ENCODE data around the gene ABR.
A peak's percentile ranks its signal among the peaks of the same experiment; 100 is the strongest.
"Not testable (repeated sequence)": the region's sequence is repeated elsewhere in the genome, so short reads cannot be mapped to it uniquely, and the experiment has no call there.

Gene ABR

DNA sequence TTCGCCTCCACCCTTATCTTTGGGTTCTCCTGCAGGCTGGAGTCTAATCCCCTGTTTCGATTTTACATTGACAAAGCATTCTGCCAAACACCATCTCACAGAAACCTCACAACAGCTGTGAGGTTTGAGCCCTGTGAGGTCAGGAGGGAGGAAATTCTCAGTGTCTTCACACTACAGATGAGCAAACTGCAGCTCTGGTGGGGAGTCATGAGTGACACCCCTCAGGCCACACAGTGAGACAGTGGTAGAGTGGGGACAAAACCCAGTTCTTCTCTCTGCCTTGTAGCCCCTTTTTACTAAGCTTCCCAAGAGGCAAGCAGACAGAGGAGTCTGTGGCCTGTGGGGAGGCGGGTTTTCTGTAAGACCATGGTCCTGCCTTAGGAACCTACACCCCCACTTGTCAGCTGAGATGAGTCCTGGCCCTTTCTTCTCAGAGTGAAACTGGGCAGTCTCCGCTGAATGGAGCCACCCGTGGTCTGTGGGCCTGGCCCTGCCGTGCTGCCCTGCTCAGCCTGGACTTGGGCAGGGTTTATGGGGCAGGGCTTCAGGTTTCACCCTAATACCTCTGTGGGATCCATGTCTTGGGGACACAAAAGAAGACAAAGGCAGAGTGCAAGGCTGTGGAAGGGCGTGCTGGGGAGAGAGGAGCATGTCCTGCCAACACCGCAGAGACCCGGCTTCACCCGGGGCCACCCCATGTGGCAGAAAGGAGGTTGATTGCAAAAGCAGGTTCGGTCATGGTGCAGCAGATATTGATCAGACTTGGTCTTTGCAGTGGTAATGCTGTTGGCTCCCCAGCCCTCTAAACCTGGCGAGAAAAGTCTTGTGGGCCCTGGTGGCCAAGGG lies 59.0 kb downstream of the ABR start:
- no peak for DNase-seq (ENCODE audit: low spot score)

GRCh38 chr17:1119924-1120323 lies 59.9 kb downstream of the ABR start:
- DNase-seq (ENCODE audit: low spot score) = no peak

- no peak for DNase-seq (ENCODE audit: low spot score)
These were observed 63.2 kb downstream of the ABR start for GRCh38 chr17:1116602-1117001.

DNA sequence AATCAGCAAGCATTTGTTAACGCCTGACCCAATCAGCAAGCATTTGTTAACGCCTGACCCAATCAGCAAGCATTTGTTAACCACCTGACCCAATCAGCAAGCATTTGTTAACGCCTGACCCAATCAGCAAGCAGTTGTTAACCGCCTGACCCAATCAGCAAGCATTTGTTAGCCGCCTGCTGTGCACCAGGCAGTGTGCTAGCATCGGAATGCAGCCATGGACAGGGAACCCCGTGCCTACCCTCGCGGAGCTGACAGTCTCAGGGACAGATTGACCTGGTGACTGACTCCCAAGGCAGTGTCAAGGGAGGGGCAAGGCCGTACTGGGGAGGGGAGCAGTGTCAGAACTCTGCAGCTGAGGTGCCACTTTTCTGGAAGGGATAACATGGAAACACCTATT lies 66.9 kb downstream of the ABR start:
- DNase-seq (ENCODE audit: low spot score) = no peak

DNA sequence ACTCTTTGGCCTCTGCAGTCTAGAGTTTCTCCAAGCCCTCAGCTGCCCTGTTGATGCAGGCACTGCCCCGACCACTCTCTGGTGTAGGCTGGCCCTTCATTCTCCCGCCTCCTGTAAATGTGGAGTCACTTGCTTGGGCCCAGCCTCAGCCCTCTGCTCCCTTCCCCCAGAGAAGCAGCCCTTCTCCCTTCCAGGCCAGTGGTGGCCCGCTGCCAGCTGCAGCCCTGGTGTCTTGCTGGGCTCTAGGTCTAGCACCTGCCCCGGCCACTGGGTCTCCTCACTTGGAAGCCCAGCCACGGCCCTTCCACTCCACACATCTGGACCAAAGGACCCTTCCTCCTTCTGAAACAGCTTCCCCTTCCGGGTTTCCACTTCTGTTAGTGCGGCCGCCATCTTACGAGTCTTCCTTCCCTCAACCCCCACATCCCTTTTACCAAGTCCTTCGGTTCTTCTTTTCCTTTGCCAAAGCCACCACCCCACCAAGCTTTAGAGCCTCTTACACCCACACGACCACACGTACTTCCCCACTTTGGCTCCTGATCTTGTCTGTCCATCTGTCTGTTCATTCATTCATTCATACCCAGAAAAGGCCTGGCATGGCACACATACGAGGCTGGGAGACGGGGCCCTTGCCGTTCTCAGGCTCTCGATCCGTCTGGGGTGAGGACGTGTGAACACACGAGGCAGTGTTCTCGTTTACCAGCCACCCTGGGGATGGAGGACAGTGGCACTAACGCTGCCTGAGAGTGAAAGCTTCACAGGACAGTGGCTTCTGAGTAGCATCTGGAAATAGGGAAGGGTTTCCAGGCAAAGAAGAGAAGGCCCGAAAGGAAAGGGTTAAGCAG lies 68.0 kb downstream of the ABR start:
- no peak for DNase-seq (ENCODE audit: low spot score)

GRCh38 chr17:1110862-1111598 lies 68.8 kb downstream of the ABR start:
- peak; percentile 96 for DNase-seq (ENCODE audit: low spot score)

- DNase-seq (ENCODE audit: low spot score) = no peak
These were observed 69.3 kb downstream of the ABR start for GRCh38 chr17:1110541-1110861.

- DNase-seq (ENCODE audit: low spot score) = peak; percentile 74
These were observed 69.9 kb downstream of the ABR start for GRCh38 chr17:1109606-1110540.

DNA sequence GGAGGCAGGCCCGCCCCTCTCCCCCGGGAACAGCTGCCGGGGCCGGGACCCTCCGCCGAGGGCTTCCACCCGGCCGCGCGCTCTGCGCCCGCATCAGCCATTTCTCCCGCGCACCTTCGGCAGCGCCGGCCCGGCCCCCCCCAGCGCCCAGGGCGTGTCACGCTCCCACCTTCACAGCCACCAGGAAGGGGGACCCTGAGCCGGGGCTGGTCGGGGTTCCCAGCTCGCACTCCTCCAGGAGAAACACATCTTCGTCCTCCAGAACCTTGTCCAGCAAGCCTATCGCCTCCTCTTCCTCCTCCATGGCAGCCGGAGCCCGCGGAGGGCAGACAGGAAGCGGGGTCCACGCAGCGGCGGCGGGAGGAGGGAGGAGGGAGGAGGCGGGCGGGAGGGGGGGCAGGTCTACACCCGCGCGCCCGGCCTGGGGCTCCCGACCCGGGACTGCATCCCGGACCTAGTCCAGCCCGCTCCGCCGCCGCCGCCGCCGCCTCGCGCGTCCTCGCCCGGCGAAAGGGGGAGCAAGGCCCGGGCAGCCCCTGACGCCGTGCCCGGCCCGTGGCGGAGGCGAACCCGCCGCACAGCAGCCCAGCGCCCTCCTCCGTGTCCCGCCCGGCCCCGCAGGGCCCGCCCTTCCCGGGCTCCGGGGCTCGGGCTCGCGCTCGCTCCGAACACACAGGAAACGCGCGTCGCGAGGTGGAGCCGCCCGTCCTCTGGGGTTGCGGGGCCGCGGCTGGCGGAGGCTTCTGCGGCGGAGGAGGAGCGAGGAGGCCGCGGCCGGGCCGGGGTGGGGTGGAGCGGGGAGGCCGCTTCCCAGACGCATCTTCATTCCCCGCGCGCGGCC lies 70.8 kb downstream of the ABR start:
- DNase-seq (ENCODE audit: low spot score) = peak; percentile 46

GRCh38 chr17:1108478-1108764 lies 71.4 kb downstream of the ABR start:
- DNase-seq (ENCODE audit: low spot score) = no peak

GRCh38 chr17:1107777-1108477 lies 71.9 kb downstream of the ABR start:
- DNase-seq (ENCODE audit: low spot score) = peak; percentile 18

DNA sequence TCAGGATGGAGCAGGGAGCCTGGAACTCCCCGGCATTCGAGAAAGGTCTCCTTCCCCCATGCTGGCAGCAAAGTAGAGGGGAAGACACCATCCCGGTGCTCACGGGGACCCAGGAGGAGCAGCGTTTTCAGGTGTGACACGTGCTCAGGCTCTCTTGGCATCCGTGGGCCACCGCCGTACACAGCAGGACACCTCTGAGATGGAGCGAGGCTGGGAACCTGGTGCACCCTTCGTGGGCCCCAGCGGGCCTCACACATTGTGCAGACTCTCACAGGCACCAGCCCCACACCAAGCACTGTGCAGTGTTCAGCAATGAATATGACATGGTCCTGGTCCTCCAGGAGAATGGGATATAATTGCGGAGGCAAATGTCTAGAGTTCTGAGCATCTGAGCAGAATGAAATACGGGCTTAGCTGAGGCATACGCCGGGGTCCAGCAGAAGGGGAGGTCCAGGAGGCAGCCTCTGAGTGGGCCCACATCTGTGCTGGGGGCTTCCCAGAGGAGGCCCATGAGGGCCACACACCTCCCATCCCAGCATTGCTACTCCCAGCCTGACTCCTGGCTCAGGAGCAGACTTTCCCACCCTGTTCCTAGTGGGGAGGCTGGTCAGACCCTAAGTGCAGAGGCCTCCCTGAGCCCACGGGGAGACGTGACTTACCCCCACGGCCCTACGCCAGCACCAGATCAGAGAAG lies 72.6 kb downstream of the ABR start:
- no peak for DNase-seq (ENCODE audit: low spot score)

DNA sequence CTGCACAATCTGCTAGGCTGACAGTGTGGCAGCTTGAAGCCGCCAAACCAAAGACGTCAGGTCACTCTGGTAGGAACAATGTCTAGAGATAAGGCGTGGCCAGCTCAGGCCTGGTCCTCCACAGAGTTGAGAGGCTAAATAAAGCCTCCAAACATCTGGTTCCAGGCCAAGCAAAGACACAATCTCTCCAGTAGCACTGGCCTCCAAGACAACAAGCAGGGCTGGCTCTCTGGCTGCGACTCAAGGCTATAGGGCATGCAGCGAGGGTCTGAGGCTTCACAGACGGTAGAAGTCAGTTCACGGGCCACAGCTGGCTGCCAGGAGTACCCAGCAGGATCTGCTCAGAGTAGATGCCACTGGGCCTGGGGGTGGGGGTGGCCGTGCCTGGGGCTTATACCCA lies 75.6 kb downstream of the ABR start:
- DNase-seq (ENCODE audit: low spot score) = no peak

DNA sequence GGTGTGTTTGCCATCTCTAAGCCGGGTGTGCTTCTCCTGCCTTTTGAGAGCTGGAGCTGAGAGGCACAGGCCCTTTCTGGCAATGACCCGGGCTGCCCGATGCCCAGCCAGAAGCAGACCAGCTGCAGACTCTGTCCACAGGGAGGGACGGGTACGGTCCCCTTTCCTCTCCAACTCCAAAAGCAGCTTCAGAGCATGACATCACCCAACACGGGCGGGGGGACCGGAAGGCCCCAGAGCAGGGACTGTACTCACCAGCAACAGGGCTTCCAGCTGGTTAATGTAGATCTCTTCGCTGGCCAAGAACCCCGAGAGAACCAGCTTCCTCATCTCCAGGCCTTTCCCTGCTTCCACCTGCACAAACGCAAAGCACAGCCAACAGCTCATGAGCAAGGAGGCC lies 79.4 kb downstream of the ABR start:
- no peak for DNase-seq (ENCODE audit: low spot score)

DNA sequence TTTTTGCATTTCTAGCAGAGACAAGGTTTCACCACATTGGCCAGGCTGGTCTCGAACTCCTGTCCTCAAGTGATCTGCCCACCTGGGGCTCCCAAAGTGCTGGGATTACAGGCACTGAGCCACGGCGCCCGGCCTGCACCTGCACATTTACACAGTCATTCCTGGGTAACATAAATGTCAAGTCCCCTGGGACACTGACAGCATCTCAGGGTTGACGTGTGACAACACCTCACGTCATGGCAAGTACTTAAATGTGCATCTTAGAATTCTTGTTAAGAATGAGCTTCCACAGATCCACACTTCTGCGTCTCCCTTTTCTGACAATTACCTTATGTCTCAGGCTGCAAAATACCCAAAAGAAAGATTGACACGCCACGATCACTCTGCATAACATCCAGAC lies 80.5 kb downstream of the ABR start:
- DNase-seq (ENCODE audit: low spot score) = no peak

DNA sequence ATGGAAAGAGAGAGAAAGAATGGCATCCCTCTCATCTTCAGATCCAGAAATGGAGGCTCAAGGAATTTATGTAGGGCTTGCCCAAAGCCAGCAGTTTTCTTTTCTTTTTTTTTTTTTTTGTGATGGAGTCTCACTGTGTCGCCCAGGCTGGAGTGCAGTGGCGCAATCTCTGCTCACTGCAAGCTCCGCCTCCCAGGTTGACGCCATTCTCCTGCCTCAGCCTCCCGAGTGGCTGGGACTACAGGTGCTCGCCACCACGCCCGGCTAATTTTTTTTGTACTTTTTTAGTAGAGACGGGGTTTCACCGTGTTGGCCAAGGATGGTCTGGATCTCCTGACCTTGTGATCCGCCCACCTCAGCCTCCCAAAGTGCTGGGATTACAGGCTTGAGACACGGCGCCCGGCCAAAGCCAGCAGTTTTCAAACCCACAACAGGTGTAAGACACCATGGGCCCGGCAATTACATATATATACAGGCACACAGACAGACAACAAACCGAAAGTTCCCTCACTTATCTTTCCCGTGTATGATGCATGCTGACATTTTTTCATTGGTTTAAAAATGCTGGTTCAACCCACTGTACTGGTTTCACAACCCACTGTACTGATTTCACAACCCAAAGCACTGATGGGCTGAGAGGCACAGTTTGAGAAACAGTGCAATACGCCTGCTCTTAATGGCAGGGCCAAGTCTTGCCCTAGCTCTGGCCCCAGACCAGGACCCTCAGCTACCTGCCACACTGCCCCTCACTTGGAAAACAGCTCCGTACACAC lies 81.6 kb downstream of the ABR start:
- DNase-seq (ENCODE audit: low spot score) = not testable (repeated sequence)

DNA sequence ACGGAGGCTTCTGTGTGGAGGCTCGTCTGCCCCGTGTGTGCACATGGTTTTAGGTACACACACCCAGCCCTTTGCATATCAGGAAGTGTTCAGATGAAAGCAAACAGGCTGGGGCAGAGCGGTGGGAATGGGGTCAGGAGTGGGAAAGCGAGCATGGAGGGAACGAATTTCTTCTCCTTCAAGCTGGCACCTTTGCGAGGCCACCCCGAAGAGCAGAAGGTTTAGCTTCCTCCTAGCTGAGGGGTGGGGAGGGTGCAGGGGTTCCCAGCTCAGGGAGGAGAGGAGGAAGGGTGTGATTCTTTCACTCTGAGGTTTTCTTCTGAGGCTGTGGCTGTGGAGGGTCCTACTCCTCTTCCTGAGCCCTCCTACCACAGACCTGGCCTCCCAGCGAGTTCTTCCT lies 83.6 kb downstream of the ABR start:
- no peak for DNase-seq (ENCODE audit: low spot score)

DNA sequence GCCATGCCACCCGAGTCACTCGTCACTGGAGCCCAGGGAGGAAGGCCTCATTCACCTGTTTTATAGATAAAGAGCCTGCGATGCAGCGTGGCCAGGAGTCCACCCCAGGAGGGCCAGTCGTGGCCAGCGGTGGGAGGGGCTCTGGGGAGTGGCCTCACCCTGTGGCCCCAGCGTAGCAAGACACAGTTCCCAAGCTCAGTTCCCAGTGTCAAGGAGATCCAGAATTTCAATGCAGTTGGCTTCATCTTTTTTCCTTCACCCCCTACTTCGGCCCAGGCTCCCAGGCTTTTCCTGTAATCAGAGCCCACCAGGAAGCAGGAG lies 84.0 kb downstream of the ABR start:
- no peak for DNase-seq (ENCODE audit: low spot score)
